Endothelial cell of umbilical vein (primary cell): ENCODE results near the gene TTBK1. TPM values are rescaled to one million over a fixed set of nuclear protein-coding genes. Genes with fewer than 3 reads are reported as not detected.

Source experiments
- BruUV-seq: library from RNA; stranded (reverse); fragments of 400-500 nt; replicated peaks from 2 replicates; lab custom pipeline; 2021; lab: Mats Ljungman, UMichigan
- CTCF ChIA-PET: fragments of 300-600, 350-600 bp; sonication (Branson Sonifier 250); formaldehyde crosslinking; loops from one replicate; lab custom pipeline; 2021; ENCODE audit warnings: antibody characterized with exemption, inconsistent platforms; lab: Charles Lee
- POLR2A ChIA-PET: fragments of 300-600, 350-600 bp; sonication (Branson Sonifier 250); formaldehyde crosslinking; loops from one replicate; lab custom pipeline; 2021; ENCODE audit warnings: antibody characterized with exemption, inconsistent platforms; lab: Charles Lee
- DNase-seq: peaks from one replicate; pipeline ENCODE4 v3.0.0-alpha.2; 2011; ENCODE audit warnings: low read depth, low spot score
- FAIRE-seq: peaks from 2 replicates; lab custom pipeline; 2011; peaks lifted over from hg19 to GRCh38; lab: Jason Lieb, UNC
- H2AFZ ChIP-seq: 2 replicates; pipeline ENCODE4 v1.6.0; 2012; ENCODE audit warnings: low read depth, low read length, control low read depth, inconsistent platforms
- H3K27ac ChIP-seq: 2 replicates; pipeline ENCODE4 v1.5.1; 2011; ENCODE audit warnings: low read depth, mild to moderate bottlenecking, control low read depth, low read length, moderate library complexity; ENCODE audit not compliant: insufficient read depth
- H3K27me3 ChIP-seq, 2 experiments: 2 replicates each; pipeline versions ENCODE4 v1.6.0 to v1.6.1; 2011; ENCODE audit warnings: low read length in 2 of 2, mixed read lengths in 1 of 2; ENCODE audit not compliant: control insufficient read depth in 2 of 2, insufficient read depth in 2 of 2
- H3K36me3 ChIP-seq, 2 experiments: 2 replicates in 1 of 2; 3 replicates in 1 of 2; pipeline ENCODE4 v1.5.1; 2011; ENCODE audit warnings: low read length in 2 of 2, mild to moderate bottlenecking in 1 of 2, moderate library complexity in 1 of 2; ENCODE audit not compliant: control insufficient read depth in 2 of 2, insufficient read depth in 2 of 2; ENCODE audit errors: extremely low read depth in 1 of 2
- H3K4me1 ChIP-seq: 3 replicates; pipeline ENCODE4 v1.5.1; 2011; ENCODE audit warnings: mild to moderate bottlenecking, low read length; ENCODE audit not compliant: control insufficient read depth, insufficient read depth; ENCODE audit errors: extremely low read depth
- H3K4me2 ChIP-seq: 2 replicates; pipeline ENCODE4 v1.6.1; 2011; ENCODE audit warnings: low read length, control low read depth, mixed read lengths; ENCODE audit not compliant: insufficient read depth
- H3K4me3 ChIP-seq, 3 experiments: fragments of 200-600 bp in 1 of 3; sonication (generic), shearing (Covaris generic) in 1 of 3; replicated peaks in 1 of 3; 2 replicates each; pipeline ENCODE4 v1.5.1; 2011 to 2016; ENCODE audit warnings: control low read depth in 3 of 3, low read length in 3 of 3, mild to moderate bottlenecking in 2 of 3, inconsistent platforms in 1 of 3, low read depth in 1 of 3, moderate library complexity in 1 of 3; ENCODE audit not compliant: insufficient read depth in 1 of 3
- H3K79me2 ChIP-seq: 2 replicates; pipeline ENCODE4 v1.6.0; 2012; ENCODE audit warnings: low read length, inconsistent platforms; ENCODE audit not compliant: control insufficient read depth, insufficient read depth
- H3K9ac ChIP-seq: replicated peaks from 2 replicates; pipeline ENCODE3; 2011; ENCODE audit warnings: low read length, control low read depth; ENCODE audit not compliant: insufficient read depth; ENCODE audit errors: extremely low read depth
- H3K9me1 ChIP-seq: replicated peaks from 3 replicates; pipeline ENCODE4 v1.6.0; 2011; ENCODE audit warnings: mild to moderate bottlenecking, low read length; ENCODE audit not compliant: control insufficient read depth, insufficient read depth; ENCODE audit errors: extremely low read depth
- H3K9me3 ChIP-seq: replicated peaks from 2 replicates; pipeline ENCODE4 v1.5.1; 2012; ENCODE audit warnings: low read length, inconsistent platforms; ENCODE audit not compliant: control insufficient read depth, insufficient read depth
- H4K20me1 ChIP-seq: replicated peaks from 2 replicates; pipeline ENCODE3; 2011; ENCODE audit warnings: mild to moderate bottlenecking, low read length; ENCODE audit not compliant: control insufficient read depth, insufficient read depth; ENCODE audit errors: extremely low read depth
- CTCF ChIP-seq, 2 donors: IDR thresholded peaks; 1 replicate in 1 of 2; 2 replicates in 1 of 2; pipeline ENCODE4 v1.5.1; 2011; ENCODE audit warnings: low read length in 2 of 2, mild to moderate bottlenecking in 2 of 2, moderate library complexity in 2 of 2, control low read depth in 1 of 2, inconsistent platforms in 1 of 2, low read depth in 1 of 2; ENCODE audit not compliant: insufficient read depth in 1 of 2; ENCODE audit errors: extremely low read depth in 1 of 2
- EZH2 ChIP-seq: IDR thresholded peaks from 2 replicates; pipeline ENCODE4 v1.6.1; 2012; ENCODE audit warnings: borderline replicate concordance, low read depth, mild to moderate bottlenecking, moderate library complexity, low read length, inconsistent platforms; ENCODE audit not compliant: severe bottlenecking
- FOS ChIP-seq: IDR thresholded peaks from 2 replicates; pipeline ENCODE4 v1.6.1; 2011; ENCODE audit warnings: mild to moderate bottlenecking, low read length, moderate library complexity, borderline replicate concordance; ENCODE audit not compliant: insufficient read depth
- GATA2 ChIP-seq: IDR thresholded peaks from 2 replicates; pipeline ENCODE4 v1.7.0; 2011; ENCODE audit warnings: low read depth, mild to moderate bottlenecking, moderate library complexity, mixed read lengths, low read length; ENCODE audit not compliant: insufficient read length, insufficient read depth
- JUN ChIP-seq: IDR thresholded peaks from 2 replicates; pipeline ENCODE4 v1.6.1; 2011; ENCODE audit warnings: borderline replicate concordance, low read depth; ENCODE audit not compliant: insufficient read length, insufficient read depth
- MAX ChIP-seq: IDR thresholded peaks from 2 replicates; pipeline ENCODE4 v1.6.1; 2011; ENCODE audit not compliant: insufficient read depth, insufficient read length
- MYC ChIP-seq: IDR thresholded peaks from one replicate; pipeline ENCODE4 v1.6.1; 2011; ENCODE audit warnings: mild to moderate bottlenecking, low read depth, low read length
- POLR2A ChIP-seq: IDR thresholded peaks from 2 replicates; pipeline ENCODE4 v1.6.1; 2012; ENCODE audit warnings: low read depth, mild to moderate bottlenecking, control low read depth, low read length
- POLR2AphosphoS5 ChIP-seq: IDR thresholded peaks from 2 replicates; pipeline ENCODE4 v1.6.1; 2012; ENCODE audit warnings: low read depth, mild to moderate bottlenecking, control low read depth, low read length, moderate library complexity; ENCODE audit not compliant: insufficient read depth
- dilution Hi-C: fragments of 300-500 bp; cut with MboI; formaldehyde crosslinking; loops from one replicate; pipeline ENCODE4 v1.15.0; 2019; ENCODE audit warnings: low sequenced_read_pairs; ENCODE audit not compliant: extremely low pct_ligation_motif_present
- intact Hi-C: fragments of 100-400 bp; cut with micrococcal nuclease; formaldehyde crosslinking; loops from one replicate; pipeline ENCODE4 v1.10.0; 2022
- polyA plus RNA-seq, 4 experiments: library from polyadenylated mRNA; depleted of rRNA in 3 of 4; stranded (reverse) in 3 of 4; unstranded in 1 of 4; fragments of >200 nt; gene quantifications; 2 replicates each; pipeline versions ENCODE4 v1.2.1 to v1.2.3, GENCODE V29; 2011 to 2012; ENCODE audit warnings: missing spikeins in 1 of 4
- total RNA-seq: library from RNA; stranded (reverse); gene quantifications from 2 replicates; pipeline ENCODE4 v1.2.3, GENCODE V29; 2021

The TTBK1 gene
- total and polyA plus RNA-seq, 2 donors (not counting 3 experiments of a cell fraction or from before 2014, with no cell fraction given) = 0.06 TPM; not detected in 1

- ChIA-PET POLR2A (no interaction called here), CTCF (interaction anchor here (1.1 kb wide), 1 partner anchor 37 kb away, joined by 3 read pairs; no protein-coding TSS in a partner anchor)
- no peak overlapping the region for H3K4me3 ChIP-seq
- BruUV-seq = no TSS peak
- H3K27ac ChIP-seq = no peak overlapping the region
- H4K20me1 ChIP-seq = no peaks in the 10 kb centered on the region
- no peak overlapping the region for H3K9ac ChIP-seq
- intact Hi-C loops (no loop called here), dilution Hi-C loops (no loop called here)
- TF ChIP-seq EZH2 (no peak), FOS (no peak), POLR2AphosphoS5 (no peak), JUN (no peak), MYC (no peak), GATA2 (no peak), POLR2A (no peak), MAX (no peak), CTCF (IDR thresholded peaks at IDR 0.05; ENCODE audit: extremely low read depth in 1 of 2, insufficient read depth in 1 of 2, low read depth in 1 of 2, low read length in 2 of 2) (no peak)
- H2AFZ ChIP-seq = no peak overlapping the region
- H3K79me2 ChIP-seq = peaks cover 3% of the 10 kb centered on the region
- H3K4me1 ChIP-seq = peaks cover 6% of the 10 kb centered on the region
- H3K9me3 ChIP-seq = no peaks in the 10 kb centered on the region
- H3K36me3 ChIP-seq = peaks cover 0 to 10% of the 10 kb centered on the region in 2 experiments
- no peak overlapping the region for H3K4me2 ChIP-seq
- FAIRE-seq = no peak
- no peak for DNase-seq
- no peaks in the 10 kb centered on the region for H3K9me1 ChIP-seq
- peaks cover 2 to 3% of the 10 kb centered on the region in 2 experiments for H3K27me3 ChIP-seq
Measured at GRCh38 chr6:43226192-43226851, 17.0 kb upstream of the TTBK1 start.
